GM21360 (cell line): ENCODE data around the gene TLR5.

Source experiments
- ATAC-seq: cut with Tn5 transposase; IDR thresholded peaks from one replicate; pipeline ENCODE4 v1.9.1; 2021; ENCODE audit warnings: mild to moderate bottlenecking, moderate library complexity; ENCODE audit not compliant: unreplicated experiment

TLR5 gene

DNA sequence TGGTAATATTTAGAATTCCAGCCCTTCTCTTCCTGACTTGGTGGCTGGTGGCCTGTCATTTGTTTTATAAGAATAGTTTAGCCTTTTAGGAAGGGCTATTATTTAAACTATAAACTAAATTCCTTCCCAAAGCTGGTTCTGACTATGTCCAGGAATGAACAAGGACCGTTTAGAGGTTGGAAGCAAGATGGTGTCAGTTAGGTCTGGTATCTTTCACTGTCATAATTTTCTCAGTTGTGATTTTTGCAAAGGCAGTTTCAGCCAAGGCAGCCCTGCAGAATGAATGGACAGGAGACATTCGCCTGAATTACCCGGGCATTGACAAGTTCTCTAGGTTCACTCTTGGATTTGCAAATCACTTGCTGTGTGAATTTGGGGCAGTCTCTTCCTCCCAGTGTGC lies 67.2 kb downstream of the TLR5 start:
- no peak for ATAC-seq

GRCh38 chr1:223074445-223075300 lies 68.4 kb downstream of the TLR5 start:
- ATAC-seq: no peak

DNA sequence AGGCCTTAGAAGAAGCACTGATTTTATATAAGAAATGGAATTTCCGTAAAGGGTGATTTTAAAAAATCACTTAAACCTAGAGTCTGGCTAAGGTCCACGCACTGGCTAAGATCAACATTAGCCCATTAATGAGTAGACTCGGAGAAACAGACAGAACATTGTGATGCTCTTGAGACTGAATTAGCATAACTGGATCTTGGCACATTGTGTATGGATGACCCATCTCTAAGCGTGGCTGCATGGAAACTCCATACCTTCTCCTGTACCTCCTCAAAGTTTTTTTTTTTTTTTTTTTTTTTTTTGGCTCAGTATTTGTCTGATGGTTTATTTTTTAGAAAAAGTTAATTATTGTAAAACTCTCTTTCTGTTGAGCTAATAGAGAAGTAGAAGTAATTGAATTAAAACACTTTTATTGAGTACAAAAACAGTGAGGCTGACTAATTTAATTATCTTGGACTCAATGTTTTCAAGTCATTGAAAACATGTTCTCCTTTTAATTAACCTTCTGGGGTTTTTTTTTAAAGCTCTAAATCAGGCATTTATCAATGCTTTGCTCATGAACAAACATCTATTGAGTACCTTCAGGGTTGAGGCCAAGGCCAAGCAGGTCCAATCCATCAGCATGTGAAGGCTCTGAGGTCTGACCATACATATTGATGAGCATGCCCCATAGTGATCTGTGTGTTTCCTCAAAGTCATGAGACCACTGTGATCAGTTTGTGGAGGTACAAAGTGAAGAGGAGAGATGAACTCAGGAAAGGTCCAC lies 74.0 kb downstream of the TLR5 start:
- no peak for ATAC-seq

- no peak for ATAC-seq
Observed at GRCh38 chr1:223067914-223068313, 75.1 kb downstream of the TLR5 start.

- no peak for ATAC-seq
Observed at GRCh38 chr1:223066415-223066814, 76.6 kb downstream of the TLR5 start.

DNA sequence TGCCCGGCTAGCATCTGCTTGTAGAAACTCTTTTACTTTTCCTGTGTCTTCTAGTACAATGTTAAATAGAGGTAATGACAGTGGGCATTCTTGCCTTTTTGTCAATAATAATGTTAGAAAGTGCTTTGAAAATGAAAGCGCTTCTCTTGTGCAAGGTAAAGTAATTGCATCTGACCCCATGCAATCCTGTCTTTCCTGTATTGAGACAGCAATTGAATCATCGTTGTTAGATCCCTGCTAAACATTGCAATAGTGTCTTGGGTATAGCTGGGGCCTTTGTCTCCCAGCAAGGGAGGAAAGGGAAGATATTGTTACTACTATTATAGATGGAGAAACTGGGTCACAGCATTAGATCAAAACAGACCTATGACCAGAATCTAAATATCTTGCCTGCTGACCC lies 80.9 kb downstream of the TLR5 start:
- no peak for ATAC-seq

GRCh38 chr1:223059526-223059925 lies 83.5 kb downstream of the TLR5 start:
- ATAC-seq: no peak
